HG03520 (cell line): ENCODE data around the gene BTD.
A peak's percentile ranks its signal among the peaks of the same experiment; 100 is the strongest.

ENCODE experiments used
- ATAC-seq: cut with Tn5 transposase; IDR thresholded peaks from one replicate; pipeline ENCODE4 v1.9.1; 2021; ENCODE audit warnings: mild to moderate bottlenecking, moderate library complexity; ENCODE audit not compliant: unreplicated experiment

Gene BTD

DNA sequence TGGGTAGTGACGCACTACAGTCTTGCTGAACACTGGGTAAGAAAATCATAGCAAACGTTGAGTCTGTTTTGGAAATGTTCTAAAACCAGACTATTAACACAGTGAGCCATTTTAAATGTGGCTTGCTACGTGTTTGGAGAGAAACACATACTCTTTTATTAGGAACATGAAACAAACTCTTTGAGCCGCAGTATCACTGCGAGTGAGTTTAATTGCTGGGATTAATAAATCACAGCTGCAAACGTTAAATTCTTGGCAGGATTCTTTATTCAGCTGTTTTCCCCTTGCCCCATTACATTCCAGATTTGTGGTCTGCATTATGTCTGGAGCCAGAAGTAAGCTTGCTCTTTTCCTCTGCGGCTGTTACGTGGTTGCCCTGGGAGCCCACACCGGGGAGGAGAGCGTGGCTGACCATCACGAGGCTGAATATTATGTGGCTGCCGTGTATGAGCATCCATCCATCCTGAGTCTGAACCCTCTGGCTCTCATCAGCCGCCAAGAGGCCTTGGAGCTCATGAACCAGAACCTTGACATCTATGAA is 33.6 kb downstream of the BTD start:
- ATAC-seq, result no peak

DNA sequence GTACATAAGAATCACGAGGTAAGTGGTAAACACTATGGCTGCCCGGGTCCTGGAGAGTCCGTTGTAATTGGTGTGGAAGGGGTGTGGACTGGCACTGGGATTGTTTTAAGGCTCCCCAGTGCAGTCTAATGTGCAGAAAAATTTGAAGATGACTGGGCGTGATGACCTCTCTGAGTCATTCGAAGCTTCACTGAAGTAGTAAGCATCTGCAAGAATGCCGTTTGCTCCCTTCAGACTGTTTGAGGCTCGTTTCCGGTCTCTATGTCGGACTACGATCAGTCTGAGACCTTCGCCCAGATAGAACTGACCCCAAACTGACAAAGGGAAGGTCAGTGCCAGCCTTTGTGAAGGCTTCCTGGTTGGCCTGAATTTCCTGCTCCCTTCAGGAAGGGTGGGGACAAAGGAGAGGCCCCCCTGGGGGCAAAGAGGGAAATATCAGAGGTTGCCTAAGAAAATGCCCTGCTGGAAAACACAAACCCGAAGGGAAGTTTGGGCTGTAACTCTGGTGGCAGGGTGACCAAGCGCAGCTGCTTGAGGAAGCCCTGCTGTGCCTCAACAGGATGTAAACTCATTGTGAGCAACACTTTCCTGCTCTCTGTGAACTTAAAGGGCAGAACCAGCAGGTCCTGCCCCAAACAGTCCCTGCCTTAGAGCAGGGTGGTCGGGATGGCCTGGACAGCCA is 34.6 kb downstream of the BTD start:
- peak; percentile 55 for ATAC-seq

DNA sequence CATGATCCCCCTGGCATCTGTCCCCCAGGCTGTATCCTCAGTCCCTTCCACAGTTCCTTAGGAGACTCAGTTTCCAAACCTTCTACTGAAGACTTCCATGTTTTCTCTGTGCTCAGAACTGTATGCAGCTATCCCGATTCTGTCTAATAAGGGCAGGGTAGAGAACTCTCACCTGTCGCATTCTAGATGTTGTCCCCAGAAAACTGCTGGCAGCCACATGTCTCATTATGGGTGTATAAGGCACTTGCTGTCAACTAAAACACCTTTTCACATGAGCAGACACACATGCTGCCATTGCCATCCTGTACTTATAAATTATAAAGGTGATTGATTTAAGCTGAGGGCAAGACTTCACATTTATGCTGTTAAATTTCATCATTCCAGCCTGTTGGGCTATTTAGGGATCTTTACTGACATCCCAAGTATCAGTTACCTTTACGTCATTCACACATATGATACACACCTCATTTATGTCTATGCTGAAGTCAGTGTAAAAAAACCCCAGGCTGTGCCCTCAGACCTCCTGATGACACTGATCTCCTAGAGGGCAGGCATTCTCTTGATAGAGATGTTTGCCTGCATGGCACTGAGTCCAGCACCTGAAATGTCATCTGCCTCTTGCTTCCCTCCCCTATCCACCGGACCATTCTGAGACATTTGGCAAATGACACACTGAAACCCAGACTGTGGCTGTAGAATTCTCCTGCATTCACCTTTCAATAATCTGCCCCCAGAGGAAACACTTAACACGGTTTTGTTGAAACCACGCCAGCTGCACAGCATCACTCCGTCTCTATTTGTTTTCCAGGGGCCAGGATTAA is 35.8 kb downstream of the BTD start:
- no peak for ATAC-seq

DNA sequence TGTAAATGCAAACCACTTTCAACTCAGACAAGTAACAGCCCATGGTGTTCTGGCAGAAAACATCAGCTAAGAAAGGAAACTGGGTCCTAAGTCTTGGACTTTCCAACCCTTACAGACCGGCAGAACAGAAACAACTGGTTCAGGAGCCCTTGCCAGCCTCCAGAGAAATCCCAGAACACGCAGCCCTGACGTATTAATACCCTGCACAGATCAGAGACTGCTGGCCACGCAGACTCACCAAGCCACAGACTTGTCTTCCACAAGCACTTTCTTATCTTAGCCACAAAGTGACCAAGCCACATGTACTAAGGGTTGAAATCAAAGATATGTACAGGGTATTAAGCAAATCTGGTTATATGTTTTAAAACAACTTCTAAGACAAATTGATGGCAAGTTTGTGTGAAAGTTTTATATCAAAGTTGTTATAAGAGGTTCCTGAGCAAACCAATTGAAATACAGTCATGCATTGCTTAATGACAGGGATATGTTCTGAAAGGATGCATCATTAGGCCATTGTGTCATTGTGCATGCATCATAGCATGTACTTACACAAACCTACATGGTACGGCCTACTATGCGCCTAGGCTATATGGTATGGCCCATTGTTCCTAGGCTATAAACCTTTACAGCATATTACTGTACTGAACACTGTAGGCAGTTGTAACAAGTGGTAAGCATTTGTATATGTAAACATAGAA is 36.8 kb downstream of the BTD start:
- ATAC-seq, result no peak

DNA sequence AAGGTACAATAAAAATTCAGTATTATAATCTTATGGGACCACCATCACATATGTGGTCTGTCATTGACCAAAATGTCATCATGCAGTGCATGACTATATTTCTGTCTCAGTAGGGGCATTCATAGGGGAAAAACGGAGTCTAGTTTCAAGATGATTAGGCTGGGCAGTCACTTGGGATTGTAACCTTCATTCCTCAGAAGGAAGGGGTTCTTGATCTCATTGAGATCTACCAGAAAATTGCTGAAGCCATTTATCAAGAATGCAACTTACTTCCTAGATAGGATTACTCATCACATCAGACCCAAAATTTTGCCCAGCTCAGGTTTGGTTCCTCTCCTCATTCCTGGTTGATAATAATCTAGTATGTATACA is 37.3 kb downstream of the BTD start:
- no peak for ATAC-seq

DNA sequence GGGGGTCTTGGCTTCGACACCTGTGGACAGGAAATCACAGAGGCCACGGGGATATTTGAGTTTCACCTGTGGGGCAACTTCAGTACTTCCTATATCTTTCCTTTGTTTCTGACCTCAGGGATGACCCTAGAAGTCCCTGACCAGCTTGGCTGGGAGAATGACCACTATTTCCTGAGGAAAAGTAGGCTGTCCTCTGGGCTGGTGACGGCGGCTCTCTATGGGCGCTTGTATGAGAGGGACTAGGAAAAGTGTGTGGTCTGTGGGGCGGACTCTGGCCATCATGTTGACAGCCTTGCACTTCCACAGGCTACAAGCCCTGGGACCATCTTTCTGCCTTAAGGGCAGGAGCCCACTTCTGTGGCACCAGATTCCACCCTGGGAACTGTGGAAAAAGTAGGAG is 43.7 kb downstream of the BTD start:
- ATAC-seq, result no peak

DNA sequence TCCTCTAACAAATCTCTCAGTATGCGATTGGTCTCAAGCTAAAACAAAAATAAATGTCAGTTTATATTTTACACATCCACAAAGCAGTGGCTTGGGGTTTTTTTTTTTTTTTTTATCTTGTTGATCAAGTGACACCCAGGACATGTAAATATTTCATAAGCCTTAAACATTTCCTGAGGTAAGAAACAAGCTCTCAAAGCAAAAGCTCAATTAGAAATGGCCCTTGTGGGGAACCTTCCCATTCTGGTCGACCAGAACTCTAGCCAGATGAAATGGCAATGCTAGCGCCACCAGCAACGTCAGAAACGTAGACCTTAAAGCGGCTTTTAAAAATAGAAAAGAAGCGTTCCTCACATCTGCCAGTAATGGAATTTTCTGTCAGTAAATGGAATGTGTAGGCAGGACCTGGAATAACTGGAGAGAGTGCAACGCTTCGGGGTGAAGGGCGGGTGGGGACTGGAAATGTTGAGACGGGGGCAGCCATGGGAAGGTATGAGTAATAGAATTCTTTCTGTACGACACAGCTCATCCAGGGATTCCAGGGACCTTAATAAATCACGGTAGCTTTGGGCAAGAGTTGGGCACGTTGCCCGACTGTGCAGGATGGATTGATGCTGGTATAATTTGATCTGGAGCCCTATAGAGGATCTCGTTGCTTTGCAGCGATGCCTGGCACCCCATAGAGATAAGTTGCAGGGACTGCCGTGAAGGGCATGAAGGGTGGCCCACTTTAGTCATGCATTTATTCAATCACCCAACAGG is 44.4 kb downstream of the BTD start:
- ATAC-seq, result no peak

DNA sequence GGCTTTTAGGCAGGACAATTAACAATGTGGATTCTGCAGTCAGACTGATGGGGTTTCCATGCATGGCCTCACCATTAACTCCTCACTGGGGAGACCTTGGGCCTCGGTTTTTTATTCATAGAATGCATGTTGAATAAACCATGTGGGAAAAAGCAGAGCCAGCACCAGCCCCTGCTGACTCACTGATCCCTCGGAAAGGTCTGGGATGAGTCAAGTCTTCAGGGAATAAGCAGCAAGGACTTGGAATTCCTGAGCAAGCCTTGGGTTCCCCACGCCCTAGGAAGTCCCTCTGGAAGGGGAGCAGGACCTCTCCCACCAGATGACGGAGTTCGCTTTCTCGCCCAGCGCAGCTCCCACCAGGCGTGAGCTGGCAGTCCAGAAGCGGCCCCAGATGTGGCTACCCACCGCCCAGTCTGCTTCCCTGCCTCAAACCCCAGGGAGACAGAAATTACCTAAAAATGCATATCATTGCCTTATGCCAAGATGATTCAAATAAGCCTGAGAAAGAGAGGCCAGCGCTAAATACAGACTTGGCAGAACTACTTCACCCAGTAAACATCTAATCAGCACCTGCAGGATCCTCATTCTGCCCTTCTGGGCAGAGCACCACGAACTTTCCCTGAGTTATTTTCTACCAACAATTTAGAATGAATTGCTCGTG is 45.4 kb downstream of the BTD start:
- ATAC-seq, result peak; percentile 19

DNA sequence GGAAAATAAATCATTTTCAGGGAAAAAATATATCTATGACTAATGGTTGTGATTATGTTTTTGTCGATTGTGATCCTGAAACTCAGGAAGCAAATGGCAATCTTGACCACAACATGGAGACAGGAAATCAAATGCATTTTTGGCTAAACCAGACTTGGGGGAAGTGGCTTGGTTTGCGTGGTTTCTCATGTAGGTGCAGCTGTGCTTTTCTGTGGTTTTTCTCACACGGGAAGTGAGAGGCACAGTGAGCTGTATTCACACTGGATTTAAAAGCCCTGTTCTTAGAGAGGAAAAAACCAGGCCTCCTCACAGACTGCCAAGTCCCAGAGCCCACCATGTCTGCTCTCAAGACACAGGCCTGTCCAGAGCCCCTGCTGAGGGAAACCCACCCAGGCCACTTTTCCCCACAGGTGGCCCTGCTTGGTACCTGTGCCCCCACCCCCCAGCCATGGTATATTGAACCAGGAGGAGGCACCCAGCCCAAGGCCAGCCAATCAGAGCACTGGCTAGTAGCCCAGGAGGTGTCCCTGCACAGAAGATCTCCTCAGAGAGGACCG is 46.1 kb downstream of the BTD start:
- peak; percentile 85 for ATAC-seq

DNA sequence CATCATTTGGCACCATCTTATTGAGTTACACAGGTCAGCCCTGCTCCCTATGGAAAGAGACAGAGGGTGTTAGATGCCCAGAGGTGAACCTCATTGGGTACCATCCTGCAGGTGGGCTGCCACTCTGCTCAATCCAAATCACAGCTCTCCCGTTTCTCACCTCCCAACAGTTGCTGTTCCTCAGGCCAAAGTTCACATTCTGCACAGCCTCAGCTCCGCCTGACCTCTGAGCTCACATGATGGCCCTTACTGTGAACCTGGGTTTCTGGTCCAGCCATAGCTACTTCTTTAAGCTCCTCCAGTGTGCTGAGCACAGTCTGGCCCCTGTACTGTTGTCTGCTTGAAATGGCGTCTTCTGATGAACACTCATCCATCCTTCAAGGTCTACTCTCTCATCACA is 47.8 kb downstream of the BTD start:
- ATAC-seq, result no peak

DNA sequence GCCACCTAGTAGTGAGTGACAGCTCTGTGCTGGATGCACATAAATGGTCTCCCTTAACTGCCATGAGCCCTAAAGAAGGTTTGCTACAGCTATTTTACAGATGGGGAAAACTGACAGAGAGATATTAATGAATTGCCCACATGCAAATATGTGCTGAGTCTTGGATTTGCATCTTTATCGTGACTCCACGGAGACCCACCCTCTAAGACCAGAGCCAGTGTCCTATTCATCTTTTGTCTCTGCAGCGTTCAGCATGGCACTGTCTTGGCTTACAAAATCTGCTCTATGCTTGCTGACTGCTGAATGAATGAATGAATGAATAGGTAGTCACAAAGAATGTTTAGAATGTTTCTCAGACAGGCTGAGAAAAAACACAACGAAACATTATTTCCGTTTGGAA is 48.3 kb downstream of the BTD start:
- ATAC-seq, result no peak

DNA sequence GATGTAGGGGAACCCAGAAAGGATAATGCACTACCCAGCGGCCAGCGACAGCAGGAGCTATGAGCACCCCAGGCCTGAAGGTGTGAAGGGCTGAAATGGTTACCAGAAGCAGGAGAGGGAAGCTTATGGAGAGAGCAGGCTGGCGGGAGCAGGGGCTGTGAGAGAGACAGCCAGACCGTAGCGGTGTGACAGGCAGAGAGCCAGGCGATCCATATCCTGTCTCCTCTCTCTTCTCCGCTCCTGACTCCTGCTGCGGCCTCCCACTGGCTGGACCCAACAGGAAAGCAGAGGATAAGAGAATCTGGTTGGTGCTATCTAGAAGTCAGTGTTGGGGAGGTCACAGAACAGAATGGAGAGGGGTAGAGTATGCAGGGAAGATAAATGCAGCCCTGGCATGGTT is 49.9 kb downstream of the BTD start:
- no peak for ATAC-seq

DNA sequence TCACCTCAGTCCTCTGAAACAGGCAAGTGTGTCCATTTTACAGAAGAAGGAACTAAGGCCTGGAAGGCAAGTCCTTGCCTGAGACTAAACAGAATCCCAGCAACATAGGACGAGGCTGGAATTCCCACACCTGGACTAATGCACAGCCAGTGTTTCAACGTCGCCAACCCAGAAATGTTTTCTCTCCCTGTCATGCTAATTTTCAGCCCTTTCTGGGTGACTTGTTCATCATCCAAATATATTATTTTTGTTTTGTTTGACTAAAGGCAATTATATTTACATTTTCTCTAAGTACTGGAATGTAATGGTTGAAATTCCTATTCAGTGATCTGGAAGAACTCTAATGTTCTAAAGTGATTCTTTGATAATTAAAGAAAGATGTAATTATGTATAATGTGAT is 51.8 kb downstream of the BTD start:
- no peak for ATAC-seq

DNA sequence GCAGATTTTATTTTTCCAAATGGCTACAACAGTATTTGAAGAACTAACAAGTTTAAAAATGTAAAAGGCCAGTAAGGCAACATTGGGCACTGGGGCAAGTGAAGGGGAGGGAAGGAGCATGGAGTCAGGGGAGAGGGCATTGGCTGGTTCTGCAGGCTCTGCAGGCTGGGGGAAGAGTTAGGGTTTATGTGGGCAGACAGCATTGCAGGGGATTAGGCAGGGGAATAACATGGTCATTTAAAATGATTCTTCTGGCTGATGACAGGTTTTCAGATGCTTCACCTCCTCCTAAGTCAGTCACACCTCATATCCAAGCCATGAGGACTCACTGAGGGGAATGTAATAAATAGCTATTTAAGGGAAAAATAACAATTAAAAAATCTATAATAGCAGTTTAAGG is 52.6 kb downstream of the BTD start:
- ATAC-seq, result no peak

DNA sequence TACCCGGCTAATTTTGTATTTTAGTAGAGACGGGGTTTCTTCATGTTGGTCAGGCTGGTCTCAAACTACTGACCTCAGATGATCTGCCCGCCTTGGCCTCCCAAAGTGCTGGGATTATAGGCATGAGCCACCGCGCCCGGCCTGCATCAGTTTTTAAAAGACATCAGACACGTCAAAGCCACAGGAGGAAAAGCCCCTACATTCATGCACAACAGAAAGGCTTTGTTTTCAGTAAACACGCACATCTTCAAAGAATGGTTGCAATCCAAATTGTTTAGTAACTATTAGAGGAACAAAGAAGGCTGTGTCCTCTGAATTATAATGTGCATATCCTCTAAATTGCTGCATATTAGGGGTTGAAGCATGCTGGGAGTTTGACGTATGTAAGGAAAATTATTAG is 53.3 kb downstream of the BTD start:
- no peak for ATAC-seq

DNA sequence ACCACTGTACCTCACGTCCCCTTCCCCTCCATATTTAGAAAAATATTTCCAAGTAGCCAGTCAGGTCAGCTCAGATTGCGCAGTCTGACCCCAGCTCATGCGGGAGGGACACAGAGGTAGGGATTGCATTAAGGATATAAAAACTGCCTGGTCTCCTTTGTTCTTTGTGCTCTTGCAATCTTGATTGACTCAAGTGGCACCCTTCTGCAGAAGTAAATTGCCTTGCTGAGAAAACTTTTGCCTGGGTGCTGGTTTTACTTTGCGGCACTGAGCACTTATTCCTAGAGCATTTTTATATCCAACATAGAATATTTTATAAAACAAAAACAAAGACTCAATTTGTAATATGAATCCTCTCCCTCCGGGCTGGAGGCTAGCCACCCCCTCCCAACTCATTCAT is 54.8 kb downstream of the BTD start:
- no peak for ATAC-seq

DNA sequence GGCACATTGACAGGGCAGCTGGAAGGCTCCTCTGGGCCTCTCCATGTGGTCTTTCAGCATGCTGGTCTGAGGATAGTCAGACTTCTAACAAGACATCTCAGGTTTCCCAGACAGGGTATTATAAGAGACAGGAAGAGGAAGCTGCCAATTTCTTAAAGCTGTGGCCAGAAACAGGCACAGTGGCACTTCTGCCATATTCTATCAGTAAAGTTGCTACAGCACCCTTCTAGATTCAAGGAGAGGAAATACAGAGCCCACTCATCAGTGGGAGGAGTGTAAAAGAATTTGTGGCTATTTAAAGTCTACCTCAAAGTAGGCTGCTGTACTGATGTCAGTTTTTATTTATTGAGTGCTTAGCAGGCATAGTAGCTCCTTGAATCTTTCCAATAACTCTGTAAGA is 55.5 kb downstream of the BTD start:
- ATAC-seq, result no peak

DNA sequence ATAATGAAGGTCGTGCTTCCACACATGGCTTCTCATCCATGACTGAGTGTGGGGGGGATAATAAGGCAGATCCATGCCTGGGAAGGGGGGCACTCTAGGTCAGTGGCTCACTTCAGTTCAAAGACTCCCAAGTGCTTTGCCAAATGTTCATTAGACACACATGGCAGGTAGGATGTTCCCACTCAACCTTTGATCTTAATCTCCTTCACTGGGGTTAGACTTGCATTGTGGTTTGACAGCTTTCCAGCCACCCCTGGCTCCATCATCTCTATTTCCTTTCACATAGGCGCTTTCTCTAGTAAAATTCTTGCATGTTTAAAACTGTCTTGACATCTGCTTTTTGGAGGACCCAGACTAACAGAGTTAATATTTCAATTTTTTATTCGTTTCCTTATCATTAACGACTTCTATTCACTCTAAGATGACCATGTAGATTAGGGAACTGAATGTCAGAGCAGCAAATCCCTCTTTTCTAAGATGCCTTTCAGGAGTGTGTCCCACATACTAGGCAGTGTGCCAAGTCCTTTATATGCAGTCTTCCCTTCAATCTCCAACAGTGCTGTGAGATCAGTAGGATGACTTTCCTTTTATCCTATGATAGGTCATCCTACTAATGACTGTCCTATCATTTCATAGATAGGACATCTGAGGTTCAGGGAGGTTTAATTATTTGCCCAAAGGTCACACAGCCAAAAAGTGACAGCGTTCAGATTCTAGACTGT is 57.9 kb downstream of the BTD start:
- ATAC-seq, result no peak

DNA sequence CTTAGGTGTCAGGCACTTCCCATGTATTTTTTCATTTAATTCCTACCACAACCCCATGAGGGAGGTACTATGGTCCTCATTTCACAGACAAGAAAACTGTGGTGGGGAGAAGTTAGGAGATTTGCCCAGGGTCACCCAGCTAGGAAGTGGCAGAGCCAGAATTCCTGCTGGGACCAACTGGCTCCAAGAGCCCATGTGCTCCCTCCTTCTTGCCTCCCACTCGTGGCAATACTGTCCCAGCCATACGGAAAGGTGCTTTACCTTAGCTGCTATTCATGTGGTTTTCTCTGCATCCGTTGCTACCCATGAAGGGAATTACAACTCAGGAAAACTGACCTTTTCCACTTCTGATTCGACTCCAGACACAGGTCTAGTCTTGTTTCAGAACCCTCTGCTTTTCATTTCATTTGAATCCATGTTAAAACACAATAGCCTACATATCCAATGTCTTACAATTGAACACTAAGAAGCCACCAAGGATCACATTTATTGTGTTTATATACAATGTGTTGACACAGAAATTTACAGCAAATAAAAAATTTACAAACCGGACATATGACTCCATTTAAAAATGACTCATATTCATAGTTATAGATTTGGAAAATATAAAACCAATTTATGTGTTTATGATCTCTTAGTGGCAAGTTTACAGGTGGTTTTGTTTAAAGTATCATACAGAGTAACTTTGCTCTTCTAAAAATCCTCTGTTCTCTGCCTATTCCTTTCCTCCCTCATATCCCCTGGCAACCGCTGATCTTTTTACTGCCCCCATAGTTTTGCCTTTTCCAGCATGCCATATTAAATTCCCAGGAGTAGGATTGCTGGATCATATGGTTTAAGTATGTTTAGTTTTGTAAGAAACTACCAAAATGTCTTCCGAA is 58.8 kb downstream of the BTD start:
- no peak for ATAC-seq
